ENCODE measurements around the gene EPHA6. TPM values are rescaled to one million over a fixed set of nuclear protein-coding genes. Genes with fewer than 3 reads are reported as not detected.

Gene EPHA6
- total and polyA plus RNA-seq, 10 of the 15 experiments (the other 5 are each of a cell fraction or from before 2014, with no cell fraction given) = not detected

- TF ChIP-seq, protein P1, sequence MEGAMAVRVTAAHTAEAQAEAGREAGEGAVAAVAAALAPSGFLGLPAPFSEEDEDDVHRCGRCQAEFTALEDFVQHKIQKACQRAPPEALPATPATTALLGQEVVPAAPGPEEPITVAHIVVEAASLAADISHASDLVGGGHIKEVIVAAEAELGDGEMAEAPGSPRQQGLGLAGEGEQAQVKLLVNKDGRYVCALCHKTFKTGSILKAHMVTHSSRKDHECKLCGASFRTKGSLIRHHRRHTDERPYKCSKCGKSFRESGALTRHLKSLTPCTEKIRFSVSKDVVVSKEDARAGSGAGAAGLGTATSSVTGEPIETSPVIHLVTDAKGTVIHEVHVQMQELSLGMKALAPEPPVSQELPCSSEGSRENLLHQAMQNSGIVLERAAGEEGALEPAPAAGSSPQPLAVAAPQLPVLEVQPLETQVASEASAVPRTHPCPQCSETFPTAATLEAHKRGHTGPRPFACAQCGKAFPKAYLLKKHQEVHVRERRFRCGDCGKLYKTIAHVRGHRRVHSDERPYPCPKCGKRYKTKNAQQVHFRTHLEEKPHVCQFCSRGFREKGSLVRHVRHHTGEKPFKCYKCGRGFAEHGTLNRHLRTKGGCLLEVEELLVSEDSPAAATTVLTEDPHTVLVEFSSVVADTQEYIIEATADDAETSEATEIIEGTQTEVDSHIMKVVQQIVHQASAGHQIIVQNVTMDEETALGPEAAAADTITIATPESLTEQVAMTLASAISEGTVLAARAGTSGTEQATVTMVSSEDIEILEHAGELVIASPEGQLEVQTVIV (IDR thresholded peaks at IDR 0.05; ENCODE audit: borderline replicate concordance, partially characterized antibody) = no peak
Measured at GRCh38 chr3:97488741-97489140, 674.3 kb downstream of the EPHA6 start (continued).

DNA sequence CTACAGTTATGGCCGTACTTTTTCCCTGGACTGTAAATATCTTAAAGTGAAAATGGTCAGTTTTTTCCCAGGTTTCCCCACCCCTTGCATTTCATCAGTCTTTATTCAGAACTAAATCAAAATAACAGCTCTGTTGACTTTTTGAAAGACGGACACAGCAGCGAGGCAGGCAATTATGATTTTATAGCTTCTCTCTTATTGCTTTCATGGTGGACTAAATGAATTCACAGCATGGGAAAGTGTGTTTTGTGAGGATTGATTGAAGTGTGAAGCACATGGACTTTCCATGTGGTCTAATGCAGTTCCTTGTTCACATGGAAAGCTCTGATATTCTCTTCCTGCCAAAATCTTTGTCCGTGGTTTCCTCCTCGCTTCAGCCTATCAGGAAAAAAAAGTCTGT lies 681.5 kb downstream of the EPHA6 start:
- Histone ChIP-seq H2AFZ (ENCODE audit: control insufficient read depth, low read depth, low read length) (no peak overlapping the region), H3K79me2 (ENCODE audit: control insufficient read depth, insufficient read depth, low read length) (no peaks in the 10 kb centered on the region), H4K20me1 (ENCODE audit: control insufficient read depth, insufficient read depth) (no peaks in the 10 kb centered on the region), H3K9ac (ENCODE audit: control insufficient read depth, insufficient read depth, low read length) (no peak overlapping the region), H3K27me3 (replicated peaks in 1 of 2; ENCODE audit: control insufficient read depth in 2 of 2, insufficient read depth in 2 of 2, low read length in 1 of 2) (no peaks in the 10 kb centered on the region), H3K36me3 (ENCODE audit: control insufficient read depth in 2 of 2, insufficient read depth in 2 of 2, low read length in 1 of 2) (no peaks in the 10 kb centered on the region), H3K4me2 (ENCODE audit: control insufficient read depth, insufficient read depth) (no peak overlapping the region), H3K27ac (ENCODE audit: control insufficient read depth, insufficient read depth) (no peak overlapping the region), H3K4me1 (ENCODE audit: control insufficient read depth, insufficient read depth, low read length) (no peaks in the 10 kb centered on the region), H3K4me3 (no peak overlapping the region), H3K9me3 (replicated peaks; ENCODE audit: control insufficient read depth, insufficient read depth, low read length) (no peaks in the 10 kb centered on the region)
- no TSS peak for BruUV-seq (replicated peaks)
- no peak for FAIRE-seq
- no peak for TF ChIP-seq BCL3 (IDR thresholded peaks at IDR 0.05; ENCODE audit: borderline replicate concordance, insufficient read depth, low read depth, low read length, poor library complexity, severe bottlenecking)
- TF ChIP-seq, protein P2, sequence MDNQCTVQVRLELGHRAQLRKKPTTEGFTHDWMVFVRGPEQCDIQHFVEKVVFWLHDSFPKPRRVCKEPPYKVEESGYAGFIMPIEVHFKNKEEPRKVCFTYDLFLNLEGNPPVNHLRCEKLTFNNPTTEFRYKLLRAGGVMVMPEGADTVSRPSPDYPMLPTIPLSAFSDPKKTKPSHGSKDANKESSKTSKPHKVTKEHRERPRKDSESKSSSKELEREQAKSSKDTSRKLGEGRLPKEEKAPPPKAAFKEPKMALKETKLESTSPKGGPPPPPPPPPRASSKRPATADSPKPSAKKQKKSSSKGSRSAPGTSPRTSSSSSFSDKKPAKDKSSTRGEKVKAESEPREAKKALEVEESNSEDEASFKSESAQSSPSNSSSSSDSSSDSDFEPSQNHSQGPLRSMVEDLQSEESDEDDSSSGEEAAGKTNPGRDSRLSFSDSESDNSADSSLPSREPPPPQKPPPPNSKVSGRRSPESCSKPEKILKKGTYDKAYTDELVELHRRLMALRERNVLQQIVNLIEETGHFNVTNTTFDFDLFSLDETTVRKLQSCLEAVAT (IDR thresholded peaks at IDR 0.05) = no peak
- TF ChIP-seq EZH2 (IDR thresholded peaks at IDR 0.05; ENCODE audit: borderline replicate concordance, control insufficient read depth, low read depth, low read length) = no peak
- no peak for TF ChIP-seq ETV6 (conservative IDR thresholded peaks at IDR 0.05 in 1 of 2, IDR thresholded peaks at IDR 0.05 in 1 of 2; ENCODE audit: borderline replicate concordance in 1 of 2, low read depth in 1 of 2)
- TF ChIP-seq, protein P3, sequence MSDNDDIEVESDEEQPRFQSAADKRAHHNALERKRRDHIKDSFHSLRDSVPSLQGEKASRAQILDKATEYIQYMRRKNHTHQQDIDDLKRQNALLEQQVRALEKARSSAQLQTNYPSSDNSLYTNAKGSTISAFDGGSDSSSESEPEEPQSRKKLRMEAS (IDR thresholded peaks at IDR 0.05; ENCODE audit: low read depth, low read length) = no peak
- TF ChIP-seq ZNF592 (IDR thresholded peaks at IDR 0.05) = no peak
- SMC1A ChIA-PET (ENCODE audit: uncharacterized antibody, unreplicated experiment) = no interaction called here
- CTCF ChIA-PET = interaction anchor here (1.1 kb wide), 1 partner anchor 8 kb away, joined by 3 read pairs; no protein-coding TSS in a partner anchor
- RAD21 ChIA-PET (ENCODE audit: unreplicated experiment) = no interaction called here
- 9% methylated on average over 5 of the region's 5 CpGs for WGBS (ENCODE audit: insufficient coverage, insufficient replicate concordance, low lambda C conversion rate, missing lambda C conversion rate)
- in situ Hi-C loops (cut with MboI) = no loop called here
- no peak for DNase-seq (ENCODE audit: low read depth, low spot score)
- intact Hi-C loops (cut with micrococcal nuclease; ENCODE audit: unreplicated experiment) = no loop called here
- no peak for ATAC-seq
- POLR2A ChIA-PET = no interaction called here

Data from GM12878 (cell line).